Liver (tissue), 3 donors: Measurements from ENCODE around the gene CD28.

Experiments used
- RAD21 ChIP-seq, 2 donors: IDR thresholded peaks; 2 replicates each; pipeline ENCODE4 v1.6.1; 2016; ENCODE audit warnings: antibody characterized with exemption in 2 of 2, mild to moderate bottlenecking in 2 of 2
- YY1 ChIP-seq: IDR thresholded peaks from 2 replicates; pipeline ENCODE4 v1.6.1; 2016; ENCODE audit warnings: antibody characterized with exemption, mild to moderate bottlenecking
- TF ChIP-seq, protein P1 (sequence below): fragments of 150-350 bp; IDR thresholded peaks from 2 replicates; pipeline ENCODE4 v1.5.1; 2017; ENCODE audit warnings: improper control_type of control experiment, low read depth, low read length; ENCODE audit not compliant: missing input control
- donor health status: healthy.
- donor health status: healthy.

GRCh38 chr2:203673933-203674332, 32.5 kb upstream of the CD28 start:
- TF ChIP-seq, protein P1, sequence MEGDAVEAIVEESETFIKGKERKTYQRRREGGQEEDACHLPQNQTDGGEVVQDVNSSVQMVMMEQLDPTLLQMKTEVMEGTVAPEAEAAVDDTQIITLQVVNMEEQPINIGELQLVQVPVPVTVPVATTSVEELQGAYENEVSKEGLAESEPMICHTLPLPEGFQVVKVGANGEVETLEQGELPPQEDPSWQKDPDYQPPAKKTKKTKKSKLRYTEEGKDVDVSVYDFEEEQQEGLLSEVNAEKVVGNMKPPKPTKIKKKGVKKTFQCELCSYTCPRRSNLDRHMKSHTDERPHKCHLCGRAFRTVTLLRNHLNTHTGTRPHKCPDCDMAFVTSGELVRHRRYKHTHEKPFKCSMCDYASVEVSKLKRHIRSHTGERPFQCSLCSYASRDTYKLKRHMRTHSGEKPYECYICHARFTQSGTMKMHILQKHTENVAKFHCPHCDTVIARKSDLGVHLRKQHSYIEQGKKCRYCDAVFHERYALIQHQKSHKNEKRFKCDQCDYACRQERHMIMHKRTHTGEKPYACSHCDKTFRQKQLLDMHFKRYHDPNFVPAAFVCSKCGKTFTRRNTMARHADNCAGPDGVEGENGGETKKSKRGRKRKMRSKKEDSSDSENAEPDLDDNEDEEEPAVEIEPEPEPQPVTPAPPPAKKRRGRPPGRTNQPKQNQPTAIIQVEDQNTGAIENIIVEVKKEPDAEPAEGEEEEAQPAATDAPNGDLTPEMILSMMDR, result no peak
- TF ChIP-seq RAD21 (IDR thresholded peaks at IDR 0.05) (no peak), YY1 (no peak)
